AG20443 (cell line): ENCODE data around the gene ANLN.
"Not testable (repeated sequence)": the region's sequence is repeated elsewhere in the genome, so short reads cannot be mapped to it uniquely, and the experiment has no call there.

ENCODE experiments used
- DNase-seq: peaks from one replicate; pipeline ENCODE4 v3.0.0; 2012; ENCODE audit warnings: low spot score, mixed read lengths

Gene ANLN

GRCh38 chr7:36389371-36390198, at the start of gene ANLN:
Gene ANLN, plus strand, starts transcription at chr7:36389862. Its CDS starts 165 bp downstream, at chr7:36390027.
- DNase-seq: peak; percentile 100

- DNase-seq: no peak
Measured at GRCh38 chr7:36343548-36343947, 46.1 kb upstream of the ANLN start.

GRCh38 chr7:36344622-36345021, 45.0 kb upstream of the ANLN start:
- DNase-seq: no peak

- no peak for DNase-seq
Measured at GRCh38 chr7:36346260-36346831, 43.3 kb upstream of the ANLN start.

GRCh38 chr7:36348256-36348655, 41.4 kb upstream of the ANLN start:
- peak; percentile 14 for DNase-seq

GRCh38 chr7:36348771-36349170, 40.9 kb upstream of the ANLN start:
- DNase-seq: no peak

- no peak for DNase-seq
Measured at GRCh38 chr7:36349626-36350025, 40.0 kb upstream of the ANLN start.

- DNase-seq: no peak
Measured at GRCh38 chr7:36355490-36355889, 34.2 kb upstream of the ANLN start.

GRCh38 chr7:36357054-36357453, 32.6 kb upstream of the ANLN start:
- DNase-seq: no peak

- no peak for DNase-seq
Measured at GRCh38 chr7:36358589-36358988, 31.1 kb upstream of the ANLN start.

- DNase-seq: no peak
Measured at GRCh38 chr7:36360244-36360643, 29.4 kb upstream of the ANLN start.

- DNase-seq: no peak
Measured at GRCh38 chr7:36361227-36361626, 28.4 kb upstream of the ANLN start.

GRCh38 chr7:36363515-36363914, 26.1 kb upstream of the ANLN start:
- no peak for DNase-seq

- no peak for DNase-seq
Measured at GRCh38 chr7:36366005-36366717, 23.5 kb upstream of the ANLN start.

- DNase-seq: peak; percentile 98
Measured at GRCh38 chr7:36366718-36367560, 22.7 kb upstream of the ANLN start.

GRCh38 chr7:36367561-36368077, 22.0 kb upstream of the ANLN start:
- DNase-seq: no peak

- no peak for DNase-seq
Measured at GRCh38 chr7:36368496-36368895, 21.2 kb upstream of the ANLN start.

- DNase-seq: no peak
Measured at GRCh38 chr7:36369171-36369570, 20.5 kb upstream of the ANLN start.

GRCh38 chr7:36370046-36370445, 19.6 kb upstream of the ANLN start:
- DNase-seq: no peak

GRCh38 chr7:36372156-36372555, 17.5 kb upstream of the ANLN start:
- DNase-seq: no peak

- not testable (repeated sequence) for DNase-seq
Measured at GRCh38 chr7:36378555-36378954, 11.1 kb upstream of the ANLN start.
